Coronary artery (tissue), 2 donors: ENCODE measurements around the gene DAPK1.

Experiments
- DNase-seq: peaks from one replicate; pipeline ENCODE4 v3.0.0-alpha.2; 2017; ENCODE audit warnings: low spot score
- H3K27ac ChIP-seq, 2 donors: fragments of 200-600 bp; sonication (generic); one replicate each; pipeline ENCODE4 v1.5.1; 2016 to 2019
- H3K4me3 ChIP-seq: fragments of 200-600 bp; sonication (generic); 2 replicates; pipeline ENCODE4 v1.5.1; 2016; ENCODE audit warnings: mild to moderate bottlenecking, moderate library complexity
- TF ChIP-seq, protein P1 (sequence below): fragments of 200-600 bp; sonication (generic); IDR thresholded peaks from one replicate; pipeline ENCODE4 v1.5.1; 2019; ENCODE audit warnings: antibody characterized with exemption

The DAPK1 gene

DNA sequence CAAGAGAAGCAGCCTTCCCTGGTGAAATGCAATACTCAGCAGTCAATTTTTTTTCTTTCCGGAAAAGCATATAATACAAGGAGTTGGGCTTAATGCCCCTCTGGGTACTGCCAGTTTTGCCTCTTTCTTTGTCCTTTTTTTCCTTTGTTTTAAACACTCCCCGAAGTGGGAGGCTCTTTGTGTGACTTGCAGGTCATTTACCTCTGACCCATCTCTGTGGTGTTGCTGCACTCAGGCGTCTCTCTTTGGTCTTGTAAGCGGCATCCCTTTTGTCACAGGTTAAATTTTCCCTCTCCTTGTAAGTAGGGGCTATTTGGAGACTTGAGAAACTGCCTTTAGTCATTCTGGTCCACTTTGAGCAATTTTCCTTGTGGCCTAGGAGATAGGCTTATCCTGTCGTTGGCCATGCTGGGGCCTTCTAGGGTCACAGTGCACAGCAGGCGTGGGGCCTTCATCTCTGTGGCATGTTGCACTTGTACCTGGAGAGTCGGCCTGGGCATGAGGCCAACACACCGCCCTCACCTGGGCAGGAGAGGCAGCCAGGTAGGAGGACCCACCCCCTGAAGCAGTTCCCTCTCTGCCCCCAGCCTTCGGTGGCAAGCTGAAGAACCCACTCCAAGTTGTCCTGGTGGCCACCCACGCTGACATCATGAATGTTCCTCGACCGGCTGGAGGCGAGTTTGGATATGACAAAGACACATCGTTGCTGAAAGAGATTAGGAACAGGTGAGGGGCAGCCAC, 200.6 kb downstream of the DAPK1 start:
- Histone ChIP-seq H3K27ac (no peak overlapping the region), H3K4me3 (no peak overlapping the region)
- no peak for DNase-seq
- TF ChIP-seq, protein P1, sequence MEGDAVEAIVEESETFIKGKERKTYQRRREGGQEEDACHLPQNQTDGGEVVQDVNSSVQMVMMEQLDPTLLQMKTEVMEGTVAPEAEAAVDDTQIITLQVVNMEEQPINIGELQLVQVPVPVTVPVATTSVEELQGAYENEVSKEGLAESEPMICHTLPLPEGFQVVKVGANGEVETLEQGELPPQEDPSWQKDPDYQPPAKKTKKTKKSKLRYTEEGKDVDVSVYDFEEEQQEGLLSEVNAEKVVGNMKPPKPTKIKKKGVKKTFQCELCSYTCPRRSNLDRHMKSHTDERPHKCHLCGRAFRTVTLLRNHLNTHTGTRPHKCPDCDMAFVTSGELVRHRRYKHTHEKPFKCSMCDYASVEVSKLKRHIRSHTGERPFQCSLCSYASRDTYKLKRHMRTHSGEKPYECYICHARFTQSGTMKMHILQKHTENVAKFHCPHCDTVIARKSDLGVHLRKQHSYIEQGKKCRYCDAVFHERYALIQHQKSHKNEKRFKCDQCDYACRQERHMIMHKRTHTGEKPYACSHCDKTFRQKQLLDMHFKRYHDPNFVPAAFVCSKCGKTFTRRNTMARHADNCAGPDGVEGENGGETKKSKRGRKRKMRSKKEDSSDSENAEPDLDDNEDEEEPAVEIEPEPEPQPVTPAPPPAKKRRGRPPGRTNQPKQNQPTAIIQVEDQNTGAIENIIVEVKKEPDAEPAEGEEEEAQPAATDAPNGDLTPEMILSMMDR: no peak

GRCh38 chr9:87699835-87700234, 202.2 kb downstream of the DAPK1 start:
- H3K27ac ChIP-seq: no peak overlapping the region
- TF ChIP-seq, protein P1: no peak
- H3K4me3 ChIP-seq: no peak overlapping the region
- DNase-seq: no peak

DNA sequence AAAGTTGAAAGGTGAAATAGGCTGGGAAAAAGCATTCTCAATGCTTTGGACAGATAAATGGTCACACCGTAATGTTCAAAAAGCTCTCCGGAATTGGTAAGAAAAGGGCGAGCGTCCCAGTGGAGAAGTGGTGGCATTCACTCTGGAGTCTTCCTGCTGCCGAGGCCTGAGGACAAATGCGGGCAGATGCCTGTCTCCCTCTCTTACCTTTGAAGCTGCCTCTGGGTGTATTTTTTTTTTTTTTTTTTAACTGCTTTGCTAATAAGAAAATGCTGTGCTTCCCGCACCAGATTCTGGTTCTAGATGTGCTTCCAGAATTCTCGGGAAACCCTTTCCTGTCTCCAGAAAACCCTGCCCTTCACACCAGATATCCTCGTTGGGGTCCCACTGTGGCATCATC, 203.8 kb downstream of the DAPK1 start:
- Histone ChIP-seq H3K27ac (no peak overlapping the region), H3K4me3 (no peak overlapping the region)
- no peak for DNase-seq
- TF ChIP-seq, protein P1: no peak

DNA sequence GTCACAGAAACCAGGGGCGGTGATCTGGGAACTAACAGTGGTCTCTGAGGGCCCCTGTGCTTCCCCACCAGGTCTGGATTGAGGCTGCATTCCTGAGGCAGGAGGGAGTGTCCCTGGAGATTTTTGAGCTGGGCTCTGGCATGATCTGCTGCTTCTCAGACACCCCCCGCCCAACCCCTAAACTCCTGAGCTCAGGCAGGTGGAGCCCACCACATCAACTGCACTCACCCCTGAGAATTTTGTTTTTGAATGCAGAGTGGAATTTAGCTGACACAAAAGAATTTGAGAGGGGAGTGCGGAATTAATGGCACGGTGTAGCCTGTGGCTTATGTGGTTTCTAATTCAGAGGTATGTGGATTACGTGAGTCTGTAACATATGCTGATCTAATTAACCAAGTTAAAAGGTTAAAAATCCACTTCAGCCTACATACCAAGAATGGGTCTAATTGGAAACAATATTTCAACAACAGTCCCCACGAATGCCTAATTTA, 204.3 kb downstream of the DAPK1 start:
- TF ChIP-seq, protein P1: no peak
- no peak for DNase-seq
- H3K4me3 ChIP-seq: no peak overlapping the region
- H3K27ac ChIP-seq: no peak overlapping the region

- no peak overlapping the region for H3K4me3 ChIP-seq
- no peak overlapping the region for H3K27ac ChIP-seq
- DNase-seq: no peak
- TF ChIP-seq, protein P1: no peak
These were observed 205.3 kb downstream of the DAPK1 start for GRCh38 chr9:87702921-87703320.

DNA sequence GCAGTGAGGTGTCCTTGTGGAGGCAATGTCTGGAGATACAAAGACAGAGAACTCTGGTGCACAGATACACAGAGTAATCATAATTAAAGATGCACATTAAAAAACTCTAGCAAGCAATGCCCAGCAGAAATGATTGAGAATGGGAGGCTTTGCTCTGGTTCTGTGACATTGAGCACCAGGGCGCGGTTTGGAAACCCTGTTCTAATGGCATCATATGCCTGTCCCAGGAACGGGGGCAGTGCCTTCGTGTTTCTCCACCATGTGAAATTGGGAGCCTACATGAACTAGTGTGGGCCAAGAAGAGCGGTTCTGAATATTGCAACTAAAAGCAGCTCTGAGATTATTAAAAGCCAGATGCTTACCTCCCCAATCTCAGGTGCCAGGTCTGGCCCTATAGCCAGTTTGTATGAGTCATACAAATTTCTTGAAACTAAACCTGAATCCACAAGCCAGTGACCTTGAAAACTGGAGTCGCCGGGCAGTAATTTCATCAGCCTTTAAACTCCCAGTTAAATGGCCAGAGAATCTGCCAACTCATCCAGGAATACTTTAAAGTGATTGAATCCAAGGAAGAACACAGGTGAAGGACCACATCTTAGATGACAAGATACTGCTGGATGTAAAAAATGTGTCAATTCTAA, 206.1 kb downstream of the DAPK1 start:
- H3K4me3 ChIP-seq: no peak overlapping the region
- TF ChIP-seq, protein P1: no peak
- no peak for DNase-seq
- H3K27ac ChIP-seq: no peak overlapping the region

DNA sequence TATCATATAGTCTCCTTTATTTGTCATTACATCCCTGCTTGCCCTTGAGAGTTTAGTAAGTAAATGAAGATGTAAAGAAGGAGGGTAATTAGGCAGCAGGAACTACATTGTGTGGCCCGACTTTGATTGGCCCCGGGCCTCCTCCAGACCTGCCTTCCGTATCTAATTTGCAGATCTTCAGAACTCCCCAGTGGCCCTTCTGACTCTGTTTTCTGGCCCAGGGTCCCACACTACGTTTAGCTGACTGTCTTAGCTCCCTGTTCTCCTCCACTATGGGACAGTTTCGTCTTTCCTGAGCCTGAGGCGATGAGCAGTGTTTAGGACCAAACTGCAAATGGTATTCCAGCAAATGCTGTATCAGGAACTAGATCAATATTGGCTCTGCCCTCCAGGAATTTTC, 206.7 kb downstream of the DAPK1 start:
- no peak overlapping the region for H3K27ac ChIP-seq
- TF ChIP-seq, protein P1: no peak
- DNase-seq: no peak
- no peak overlapping the region for H3K4me3 ChIP-seq
